Astrocyte of the spinal cord (primary cell): Measurements from ENCODE around the gene PRPF40A.
"Not testable (repeated sequence)": the region's sequence is repeated elsewhere in the genome, so short reads cannot be mapped to it uniquely, and the experiment has no call there.

ENCODE experiments used
- DNase-seq: peaks from one replicate; pipeline ENCODE4 v3.0.0; 2011; ENCODE audit warnings: low read depth, low spot score
- H3K4me3 ChIP-seq: 2 replicates; pipeline ENCODE4 v1.5.1; 2011; ENCODE audit warnings: low read depth, mild to moderate bottlenecking, low read length, moderate library complexity
- CTCF ChIP-seq: IDR thresholded peaks from 2 replicates; pipeline ENCODE4 v1.5.1; 2012; ENCODE audit warnings: low read depth, mild to moderate bottlenecking, low read length, inconsistent platforms
- in situ Hi-C: cut with HindIII; loops from 2 replicates; pipeline ENCODE4 v1.10.0; 2017; ENCODE audit warnings: low sequenced_read_pairs

Gene PRPF40A

GRCh38 chr2:152717228-152718075 is at the start of gene PRPF40A:
Gene PRPF40A (minus strand): TSS chr2:152717461. CDS start chr2:152717439, 22 bp downstream.
- DNase-seq: peak; percentile 99
- no peak for TF ChIP-seq CTCF
- in situ Hi-C loops: no loop called here
- peak within 1 kb of the TSS; percentile 99 for H3K4me3 ChIP-seq

GRCh38 chr2:152766928-152767327 is 49.7 kb upstream of the PRPF40A start:
- TF ChIP-seq CTCF: no peak
- in situ Hi-C loops: no loop called here

GRCh38 chr2:152763651-152764050 is 46.4 kb upstream of the PRPF40A start:
- no peak for DNase-seq
- no peak overlapping the region for H3K4me3 ChIP-seq
- TF ChIP-seq CTCF: no peak
- in situ Hi-C loops: no loop called here

More at GRCh38 chr2:152766928-152767327, 49.7 kb upstream of the PRPF40A start:
- H3K4me3 ChIP-seq: no peak overlapping the region
- DNase-seq: peak; percentile 31

GRCh38 chr2:152763208-152763607 is 45.9 kb upstream of the PRPF40A start:
- in situ Hi-C loops, H3K4me3 ChIP-seq, DNase-seq: not testable (repeated sequence)

- DNase-seq: peak; percentile 67
- no peak for TF ChIP-seq CTCF
- in situ Hi-C loops: no loop called here
- no peak overlapping the region for H3K4me3 ChIP-seq
Observed at GRCh38 chr2:152762202-152762601, 44.9 kb upstream of the PRPF40A start.

GRCh38 chr2:152761214-152761613 is 44.0 kb upstream of the PRPF40A start:
- H3K4me3 ChIP-seq: no peak overlapping the region
- in situ Hi-C loops: no loop called here
- TF ChIP-seq CTCF: no peak
- peak; percentile 15 for DNase-seq

GRCh38 chr2:152759290-152760072 is 42.2 kb upstream of the PRPF40A start:
- no peak for DNase-seq
- in situ Hi-C loops: no loop called here
- TF ChIP-seq CTCF: no peak
- no peak overlapping the region for H3K4me3 ChIP-seq
